SU-DHL-6 (cell line): ENCODE results near the gene GLS.

Experiments
- H2AFZ ChIP-seq: fragments of 200-600 bp; sonication (generic); 2 replicates; pipeline ENCODE4 v1.6.1; 2014; ENCODE audit warnings: low read depth, mild to moderate bottlenecking, moderate library complexity, mixed read lengths, antibody characterized with exemption, low read length; ENCODE audit not compliant: severe bottlenecking
- H3F3A ChIP-seq: fragments of 200-600 bp; shearing (Covaris generic); 2 replicates; pipeline ENCODE4 v1.6.0; 2016; ENCODE audit warnings: antibody characterized with exemption, mild to moderate bottlenecking; ENCODE audit not compliant: insufficient read depth
- H3K27ac ChIP-seq: fragments of 200-600 bp; sonication (generic); 2 replicates; pipeline ENCODE4 v1.5.1; 2016; ENCODE audit warnings: low read depth, mild to moderate bottlenecking, low read length, moderate library complexity, mixed read lengths
- H3K27me3 ChIP-seq: fragments of 200-600 bp; sonication (generic), shearing (Covaris generic); 2 replicates; pipeline ENCODE4 v1.6.0; 2014; ENCODE audit warnings: mild to moderate bottlenecking, low read length
- H3K36me3 ChIP-seq: fragments of 200-600 bp; sonication (generic); 2 replicates; pipeline ENCODE4 v1.6.1; 2014; ENCODE audit warnings: mild to moderate bottlenecking, low read length, mixed read lengths
- H3K4me2 ChIP-seq: fragments of 300-600, 200-600 bp; shearing (Covaris generic), sonication (generic); 2 replicates; pipeline ENCODE4 v1.6.0; 2014; ENCODE audit warnings: low read length, low read depth, mild to moderate bottlenecking; ENCODE audit not compliant: poor library complexity, severe bottlenecking
- H3K4me3 ChIP-seq: fragments of 200-600 bp; sonication (generic); 2 replicates; pipeline ENCODE4 v1.5.1; 2014; ENCODE audit warnings: antibody characterized with exemption, low read length, mild to moderate bottlenecking, mixed read lengths; ENCODE audit not compliant: insufficient read depth, poor library complexity, severe bottlenecking
- H3K79me2 ChIP-seq: fragments of 200-600 bp; sonication (generic); 2 replicates; pipeline ENCODE4 v1.6.1; 2014; ENCODE audit warnings: mild to moderate bottlenecking, low read length, moderate library complexity; ENCODE audit not compliant: insufficient read depth
- H3K9ac ChIP-seq: fragments of 200-600 bp; sonication (generic); 2 replicates; pipeline ENCODE4 v1.7.0; 2014; ENCODE audit warnings: mild to moderate bottlenecking, low read length
- H3K9me2 ChIP-seq: fragments of 200-600 bp; sonication (generic); replicated peaks from 2 replicates; pipeline ENCODE4 v1.6.1; 2014; ENCODE audit warnings: low read length; ENCODE audit not compliant: insufficient read depth
- H3K9me3 ChIP-seq: fragments of 200-600 bp; sonication (generic); 2 replicates; pipeline ENCODE4 v1.6.1; 2014; ENCODE audit warnings: low read length, mixed read lengths; ENCODE audit not compliant: insufficient read depth
- H4K20me1 ChIP-seq: fragments of 200-600 bp; sonication (generic); 2 replicates; pipeline ENCODE4 v1.6.1; 2014; ENCODE audit warnings: low read depth, mild to moderate bottlenecking, antibody characterized with exemption, low read length, moderate library complexity, mixed read lengths
- CTCF ChIP-seq: fragments of 200-600 bp; sonication (generic); IDR thresholded peaks from one replicate; pipeline ENCODE4 v1.5.1; 2017; ENCODE audit warnings: antibody characterized with exemption, mild to moderate bottlenecking, low read length, moderate library complexity; ENCODE audit not compliant: insufficient read depth, poor library complexity, severe bottlenecking
- EZH2phosphoT487 ChIP-seq: fragments of 200-600 bp; sonication (generic), shearing (Covaris generic); conservative IDR thresholded peaks from 2 replicates; pipeline ENCODE4 v1.6.1; 2018; ENCODE audit warnings: mild to moderate bottlenecking, antibody characterized with exemption, low read length, moderate library complexity, mixed read lengths

GLS gene

GRCh38 chr2:190970873-190971506 is 90.4 kb downstream of the GLS start:
- no peak overlapping the region for H3K4me2 ChIP-seq
- H4K20me1 ChIP-seq: no peaks in the 10 kb centered on the region
- no peak overlapping the region for H3K4me3 ChIP-seq
- no peaks in the 10 kb centered on the region for H3K79me2 ChIP-seq
- TF ChIP-seq EZH2phosphoT487 (no peak), CTCF (no peak)
- H3F3A ChIP-seq: no peaks in the 10 kb centered on the region
- no peaks in the 10 kb centered on the region for H3K9me3 ChIP-seq
- H3K9me2 ChIP-seq: no peaks in the 10 kb centered on the region
- H3K27ac ChIP-seq: no peak overlapping the region
- no peak overlapping the region for H3K9ac ChIP-seq
- H3K36me3 ChIP-seq: peaks cover 31% of the 10 kb centered on the region; the same call in 1 of the 2 replicates
- H2AFZ ChIP-seq: no peak overlapping the region
- H3K27me3 ChIP-seq: no peaks in the 10 kb centered on the region

GRCh38 chr2:190972213-190972612 is 91.6 kb downstream of the GLS start:
- H3F3A ChIP-seq: no peaks in the 10 kb centered on the region
- no peak overlapping the region for H3K4me3 ChIP-seq
- no peaks in the 10 kb centered on the region for H3K79me2 ChIP-seq
- H3K9ac ChIP-seq: no peak overlapping the region
- no peak for TF ChIP-seq EZH2phosphoT487
- no peaks in the 10 kb centered on the region for H3K9me2 ChIP-seq
- no peaks in the 10 kb centered on the region for H3K9me3 ChIP-seq
- no peak overlapping the region for H3K4me2 ChIP-seq
- H3K27me3 ChIP-seq: no peaks in the 10 kb centered on the region
- H2AFZ ChIP-seq: no peak overlapping the region
- H4K20me1 ChIP-seq: no peaks in the 10 kb centered on the region
- H3K27ac ChIP-seq: no peak overlapping the region
- H3K36me3 ChIP-seq: peaks cover 36% of the 10 kb centered on the region

- H3K27ac ChIP-seq: no peak overlapping the region
- H3K36me3 ChIP-seq: peaks cover 38% of the 10 kb centered on the region
These were observed 92.2 kb downstream of the GLS start for GRCh38 chr2:190972846-190973245.

More at GRCh38 chr2:190972846-190973245, 92.2 kb downstream of the GLS start:
- H3K9ac ChIP-seq: no peak overlapping the region
- H3K27me3 ChIP-seq: no peaks in the 10 kb centered on the region
- no peak overlapping the region for H2AFZ ChIP-seq
- H3K4me2 ChIP-seq: no peak overlapping the region
- no peak overlapping the region for H3K4me3 ChIP-seq
- no peaks in the 10 kb centered on the region for H3K9me2 ChIP-seq
- no peaks in the 10 kb centered on the region for H4K20me1 ChIP-seq
- no peaks in the 10 kb centered on the region for H3F3A ChIP-seq
- no peaks in the 10 kb centered on the region for H3K79me2 ChIP-seq
- H3K9me3 ChIP-seq: no peaks in the 10 kb centered on the region
- TF ChIP-seq EZH2phosphoT487: no peak
- TF ChIP-seq CTCF: no peak
